IPS DF 4.7 (cell line): ENCODE results near the gene CAMKK2.
"Not testable (repeated sequence)": the region's sequence is repeated elsewhere in the genome, so short reads cannot be mapped to it uniquely, and the experiment has no call there.

Experiments used
- DNase-seq: peaks from one replicate; pipeline ENCODE4 v3.0.0-alpha.2; 2013; ENCODE audit warnings: low spot score; ENCODE audit errors: extremely low read depth

The CAMKK2 gene

GRCh38 chr12:121298411-121298810, 1.9 kb upstream of the CAMKK2 start:
- not testable (repeated sequence) for DNase-seq

GRCh38 chr12:121297435-121297991, 1.0 kb upstream of the CAMKK2 start:
- no peak for DNase-seq

GRCh38 chr12:121295746-121296617, 527 bp downstream of the CAMKK2 start:
- no peak for DNase-seq

- DNase-seq: no peak
Observed at GRCh38 chr12:121295116-121295745, 1.3 kb downstream of the CAMKK2 start.

GRCh38 chr12:121294151-121294889, 2.2 kb downstream of the CAMKK2 start:
- no peak for DNase-seq

GRCh38 chr12:121293603-121294002, 2.9 kb downstream of the CAMKK2 start:
- no peak for DNase-seq

- no peak for DNase-seq
Observed at GRCh38 chr12:121290410-121290809, 6.1 kb downstream of the CAMKK2 start.

GRCh38 chr12:121289962-121290361, 6.5 kb downstream of the CAMKK2 start:
- DNase-seq: no peak

- no peak for DNase-seq
Observed at GRCh38 chr12:121288986-121289385, 7.5 kb downstream of the CAMKK2 start.

GRCh38 chr12:121288158-121288845, 8.2 kb downstream of the CAMKK2 start:
- DNase-seq: no peak

GRCh38 chr12:121287267-121287954, 9.1 kb downstream of the CAMKK2 start:
- no peak for DNase-seq

- DNase-seq: no peak
Observed at GRCh38 chr12:121285856-121286255, 10.7 kb downstream of the CAMKK2 start.

GRCh38 chr12:121284551-121285390, 11.7 kb downstream of the CAMKK2 start:
- no peak for DNase-seq

GRCh38 chr12:121283841-121284240, 12.7 kb downstream of the CAMKK2 start:
- no peak for DNase-seq

GRCh38 chr12:121283388-121283787, 13.1 kb downstream of the CAMKK2 start:
- no peak for DNase-seq

- DNase-seq: not testable (repeated sequence)
Observed at GRCh38 chr12:121282910-121283309, 13.6 kb downstream of the CAMKK2 start.

GRCh38 chr12:121282072-121282742, 14.3 kb downstream of the CAMKK2 start:
- DNase-seq: no peak

- not testable (repeated sequence) for DNase-seq
Observed at GRCh38 chr12:121281116-121281515, 15.4 kb downstream of the CAMKK2 start.

GRCh38 chr12:121280531-121280930, 16.0 kb downstream of the CAMKK2 start:
- DNase-seq: not testable (repeated sequence)
